Neural cell (in vitro differentiated cells): ENCODE results near the gene NAGA.

Source experiments
- EP300 ChIP-seq: fragments of 450-650 bp; conservative IDR thresholded peaks from 2 replicates; pipeline ENCODE4 v1.6.1; 2014; ENCODE audit warnings: antibody characterized with exemption, mild to moderate bottlenecking, moderate library complexity; ENCODE audit not compliant: poor library complexity, severe bottlenecking
- EZH2 ChIP-seq: fragments of 200-600, 300-800 bp; shearing (Covaris generic), sonication (generic); IDR thresholded peaks from 2 replicates; pipeline ENCODE4 v1.6.1; 2014; ENCODE audit warnings: antibody characterized with exemption, low read length, borderline replicate concordance, mild to moderate bottlenecking; ENCODE audit not compliant: insufficient read depth, poor library complexity, severe bottlenecking
- POLR2AphosphoS5 ChIP-seq: IDR thresholded peaks from 2 replicates; pipeline ENCODE4 v1.6.1; 2012
- RAD21 ChIP-seq: fragments of 450-650 bp; conservative IDR thresholded peaks from 2 replicates; pipeline ENCODE4 v1.6.1; 2014; ENCODE audit warnings: antibody characterized with exemption, mild to moderate bottlenecking, moderate library complexity
- SMC3 ChIP-seq: fragments of 450-650 bp; conservative IDR thresholded peaks from 2 replicates; pipeline ENCODE4 v1.6.1; 2014; ENCODE audit warnings: antibody characterized with exemption, mild to moderate bottlenecking, moderate library complexity; ENCODE audit not compliant: poor library complexity
- TAF1 ChIP-seq: IDR thresholded peaks from 2 replicates; pipeline ENCODE4 v1.6.1; 2012; ENCODE audit warnings: low read depth
- TF ChIP-seq, protein P1 (sequence below): fragments of 450-650 bp; IDR thresholded peaks from 2 replicates; pipeline ENCODE4 v1.5.1; 2014; ENCODE audit warnings: antibody characterized with exemption, mild to moderate bottlenecking, moderate library complexity; ENCODE audit not compliant: poor library complexity, severe bottlenecking
- TF ChIP-seq, protein P2 (sequence below): IDR thresholded peaks from 2 replicates; pipeline ENCODE4 v1.6.1; 2012; ENCODE audit warnings: borderline replicate concordance

DNA sequence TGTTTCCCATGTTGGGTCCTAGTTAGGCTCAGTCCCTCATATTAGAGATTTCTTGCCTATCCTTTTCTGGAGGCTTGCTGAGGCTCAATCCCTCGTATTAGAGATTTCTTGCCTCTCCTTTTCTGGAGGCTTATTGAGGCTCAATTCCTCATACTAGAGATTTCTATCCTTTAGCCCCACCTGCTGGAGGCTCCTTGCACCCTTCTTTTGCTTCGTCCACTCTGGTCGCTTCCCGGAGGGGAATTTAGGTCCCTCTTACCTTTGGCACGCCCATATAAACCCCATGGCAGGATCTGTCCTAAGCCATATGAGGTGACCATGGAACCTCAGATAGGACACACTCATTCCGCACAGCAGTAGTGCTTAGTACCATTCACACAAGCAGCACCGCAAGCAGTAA is 44.1 kb upstream of the NAGA start:
- TF ChIP-seq POLR2AphosphoS5 (no peak), TAF1 (no peak), SMC3 (peak; percentile 62), RAD21 (peak; percentile 59), EP300 (no peak), EZH2 (no peak)
- TF ChIP-seq, protein P1, sequence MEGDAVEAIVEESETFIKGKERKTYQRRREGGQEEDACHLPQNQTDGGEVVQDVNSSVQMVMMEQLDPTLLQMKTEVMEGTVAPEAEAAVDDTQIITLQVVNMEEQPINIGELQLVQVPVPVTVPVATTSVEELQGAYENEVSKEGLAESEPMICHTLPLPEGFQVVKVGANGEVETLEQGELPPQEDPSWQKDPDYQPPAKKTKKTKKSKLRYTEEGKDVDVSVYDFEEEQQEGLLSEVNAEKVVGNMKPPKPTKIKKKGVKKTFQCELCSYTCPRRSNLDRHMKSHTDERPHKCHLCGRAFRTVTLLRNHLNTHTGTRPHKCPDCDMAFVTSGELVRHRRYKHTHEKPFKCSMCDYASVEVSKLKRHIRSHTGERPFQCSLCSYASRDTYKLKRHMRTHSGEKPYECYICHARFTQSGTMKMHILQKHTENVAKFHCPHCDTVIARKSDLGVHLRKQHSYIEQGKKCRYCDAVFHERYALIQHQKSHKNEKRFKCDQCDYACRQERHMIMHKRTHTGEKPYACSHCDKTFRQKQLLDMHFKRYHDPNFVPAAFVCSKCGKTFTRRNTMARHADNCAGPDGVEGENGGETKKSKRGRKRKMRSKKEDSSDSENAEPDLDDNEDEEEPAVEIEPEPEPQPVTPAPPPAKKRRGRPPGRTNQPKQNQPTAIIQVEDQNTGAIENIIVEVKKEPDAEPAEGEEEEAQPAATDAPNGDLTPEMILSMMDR: peak; percentile 62
- TF ChIP-seq, protein P2, sequence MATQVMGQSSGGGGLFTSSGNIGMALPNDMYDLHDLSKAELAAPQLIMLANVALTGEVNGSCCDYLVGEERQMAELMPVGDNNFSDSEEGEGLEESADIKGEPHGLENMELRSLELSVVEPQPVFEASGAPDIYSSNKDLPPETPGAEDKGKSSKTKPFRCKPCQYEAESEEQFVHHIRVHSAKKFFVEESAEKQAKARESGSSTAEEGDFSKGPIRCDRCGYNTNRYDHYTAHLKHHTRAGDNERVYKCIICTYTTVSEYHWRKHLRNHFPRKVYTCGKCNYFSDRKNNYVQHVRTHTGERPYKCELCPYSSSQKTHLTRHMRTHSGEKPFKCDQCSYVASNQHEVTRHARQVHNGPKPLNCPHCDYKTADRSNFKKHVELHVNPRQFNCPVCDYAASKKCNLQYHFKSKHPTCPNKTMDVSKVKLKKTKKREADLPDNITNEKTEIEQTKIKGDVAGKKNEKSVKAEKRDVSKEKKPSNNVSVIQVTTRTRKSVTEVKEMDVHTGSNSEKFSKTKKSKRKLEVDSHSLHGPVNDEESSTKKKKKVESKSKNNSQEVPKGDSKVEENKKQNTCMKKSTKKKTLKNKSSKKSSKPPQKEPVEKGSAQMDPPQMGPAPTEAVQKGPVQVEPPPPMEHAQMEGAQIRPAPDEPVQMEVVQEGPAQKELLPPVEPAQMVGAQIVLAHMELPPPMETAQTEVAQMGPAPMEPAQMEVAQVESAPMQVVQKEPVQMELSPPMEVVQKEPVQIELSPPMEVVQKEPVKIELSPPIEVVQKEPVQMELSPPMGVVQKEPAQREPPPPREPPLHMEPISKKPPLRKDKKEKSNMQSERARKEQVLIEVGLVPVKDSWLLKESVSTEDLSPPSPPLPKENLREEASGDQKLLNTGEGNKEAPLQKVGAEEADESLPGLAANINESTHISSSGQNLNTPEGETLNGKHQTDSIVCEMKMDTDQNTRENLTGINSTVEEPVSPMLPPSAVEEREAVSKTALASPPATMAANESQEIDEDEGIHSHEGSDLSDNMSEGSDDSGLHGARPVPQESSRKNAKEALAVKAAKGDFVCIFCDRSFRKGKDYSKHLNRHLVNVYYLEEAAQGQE: no peak
